Hepatocyte (in vitro differentiated cells): Measurements from ENCODE around the gene MEIS2.

Experiments
- EZH2 ChIP-seq: fragments of 200-600 bp; sonication (generic); IDR thresholded peaks from 2 replicates; pipeline ENCODE4 v1.6.1; 2016; ENCODE audit warnings: antibody characterized with exemption, mild to moderate bottlenecking, borderline replicate concordance
- TF ChIP-seq, protein P1 (sequence below): fragments of 200-600 bp; sonication (generic); IDR thresholded peaks from 2 replicates; pipeline ENCODE4 v1.5.1; 2016; ENCODE audit warnings: antibody characterized with exemption, mild to moderate bottlenecking; ENCODE audit not compliant: poor library complexity

DNA sequence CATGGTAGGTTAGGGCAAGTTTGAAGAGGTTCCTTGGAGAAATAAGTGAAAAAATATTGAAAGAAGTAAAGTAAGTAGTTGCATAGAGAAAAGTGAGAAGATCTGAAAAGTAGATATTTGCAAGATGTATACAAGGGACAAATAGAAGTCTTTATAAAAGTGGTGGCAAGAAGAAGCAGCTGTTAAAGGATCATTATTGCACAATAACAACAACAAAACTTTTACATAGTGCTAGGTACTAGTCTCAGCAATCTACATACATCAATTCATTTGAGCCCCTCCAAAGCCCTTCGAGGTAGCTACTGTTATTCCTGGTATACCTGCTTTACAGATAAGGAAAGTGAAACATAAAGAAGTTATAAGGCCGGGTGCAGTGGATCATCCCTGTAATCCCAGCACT is 239.6 kb downstream of the MEIS2 start:
- TF ChIP-seq, protein P1, sequence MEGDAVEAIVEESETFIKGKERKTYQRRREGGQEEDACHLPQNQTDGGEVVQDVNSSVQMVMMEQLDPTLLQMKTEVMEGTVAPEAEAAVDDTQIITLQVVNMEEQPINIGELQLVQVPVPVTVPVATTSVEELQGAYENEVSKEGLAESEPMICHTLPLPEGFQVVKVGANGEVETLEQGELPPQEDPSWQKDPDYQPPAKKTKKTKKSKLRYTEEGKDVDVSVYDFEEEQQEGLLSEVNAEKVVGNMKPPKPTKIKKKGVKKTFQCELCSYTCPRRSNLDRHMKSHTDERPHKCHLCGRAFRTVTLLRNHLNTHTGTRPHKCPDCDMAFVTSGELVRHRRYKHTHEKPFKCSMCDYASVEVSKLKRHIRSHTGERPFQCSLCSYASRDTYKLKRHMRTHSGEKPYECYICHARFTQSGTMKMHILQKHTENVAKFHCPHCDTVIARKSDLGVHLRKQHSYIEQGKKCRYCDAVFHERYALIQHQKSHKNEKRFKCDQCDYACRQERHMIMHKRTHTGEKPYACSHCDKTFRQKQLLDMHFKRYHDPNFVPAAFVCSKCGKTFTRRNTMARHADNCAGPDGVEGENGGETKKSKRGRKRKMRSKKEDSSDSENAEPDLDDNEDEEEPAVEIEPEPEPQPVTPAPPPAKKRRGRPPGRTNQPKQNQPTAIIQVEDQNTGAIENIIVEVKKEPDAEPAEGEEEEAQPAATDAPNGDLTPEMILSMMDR = no peak
- no peak for TF ChIP-seq EZH2
